ENCODE results near the gene SCAF1.

SCAF1 gene

GRCh38 chr19:49684983-49685553 lies 43.1 kb downstream of the SCAF1 start:
- no peak for DNase-seq (ENCODE audit: extremely low read depth in 1 of 2, low read depth in 1 of 2)

GRCh38 chr19:49685845-49686332 lies 43.9 kb downstream of the SCAF1 start:
- no peak for DNase-seq (ENCODE audit: extremely low read depth in 1 of 2, low read depth in 1 of 2)

GRCh38 chr19:49686503-49687088 lies 44.6 kb downstream of the SCAF1 start:
- no peak for DNase-seq (ENCODE audit: extremely low read depth in 1 of 2, low read depth in 1 of 2)

GRCh38 chr19:49687150-49687549 lies 45.1 kb downstream of the SCAF1 start:
- DNase-seq (ENCODE audit: extremely low read depth in 1 of 2, low read depth in 1 of 2) = no peak

GRCh38 chr19:49687566-49688316 lies 45.7 kb downstream of the SCAF1 start:
- no peak for DNase-seq (ENCODE audit: extremely low read depth in 1 of 2, low read depth in 1 of 2)

GRCh38 chr19:49688531-49689132 lies 46.6 kb downstream of the SCAF1 start:
- DNase-seq (ENCODE audit: extremely low read depth in 1 of 2, low read depth in 1 of 2) = no peak

- no peak for DNase-seq (ENCODE audit: extremely low read depth in 1 of 2, low read depth in 1 of 2)
Observed at GRCh38 chr19:49689133-49690078, 47.4 kb downstream of the SCAF1 start, which contains the start of gene ADM5. Gene ADM5, plus strand, starts transcription at chr19:49689594. Its CDS starts 244 bp downstream, at chr19:49689838.

- DNase-seq (ENCODE audit: extremely low read depth in 1 of 2, low read depth in 1 of 2) = no peak
Observed at GRCh38 chr19:49690079-49690655, 48.2 kb downstream of the SCAF1 start.

GRCh38 chr19:49690656-49691242 lies 48.7 kb downstream of the SCAF1 start, which contains the start of gene CPT1C:
Gene CPT1C, plus strand, starts transcription at chr19:49691116. Its CDS starts 1,137 bp downstream, at chr19:49692253.
- peak in 1 of 2 donors; percentile 22 for DNase-seq (ENCODE audit: extremely low read depth in 1 of 2, low read depth in 1 of 2)

GRCh38 chr19:49691243-49692146 lies 49.5 kb downstream of the SCAF1 start:
- DNase-seq (ENCODE audit: extremely low read depth in 1 of 2, low read depth in 1 of 2) = no peak

GRCh38 chr19:49692147-49692506 lies 50.1 kb downstream of the SCAF1 start:
- DNase-seq (ENCODE audit: extremely low read depth in 1 of 2, low read depth in 1 of 2) = no peak

- no peak for DNase-seq (ENCODE audit: extremely low read depth in 1 of 2, low read depth in 1 of 2)
Observed at GRCh38 chr19:49696115-49696514, 54.1 kb downstream of the SCAF1 start.

- no peak for DNase-seq (ENCODE audit: extremely low read depth in 1 of 2, low read depth in 1 of 2)
Observed at GRCh38 chr19:49696865-49697264, 54.9 kb downstream of the SCAF1 start.

GRCh38 chr19:49699364-49699763 lies 57.4 kb downstream of the SCAF1 start:
- DNase-seq (ENCODE audit: extremely low read depth in 1 of 2, low read depth in 1 of 2) = no peak

- no peak for DNase-seq (ENCODE audit: extremely low read depth in 1 of 2, low read depth in 1 of 2)
Observed at GRCh38 chr19:49700563-49700962, 58.6 kb downstream of the SCAF1 start.

- DNase-seq (ENCODE audit: extremely low read depth in 1 of 2, low read depth in 1 of 2) = no peak
Observed at GRCh38 chr19:49701271-49701786, 59.3 kb downstream of the SCAF1 start.

GRCh38 chr19:49704888-49705642 lies 63.1 kb downstream of the SCAF1 start:
- DNase-seq (ENCODE audit: extremely low read depth in 1 of 2, low read depth in 1 of 2) = no peak

GRCh38 chr19:49705919-49706318 lies 63.9 kb downstream of the SCAF1 start:
- DNase-seq (ENCODE audit: extremely low read depth in 1 of 2, low read depth in 1 of 2) = no peak

All from activated CD8-positive, alpha-beta memory T cell treated with anti-CD3 and anti-CD28 coated beads for 1 hour (primary cell).